ENCODE measurements around the gene PHPT1. TPM values are rescaled to one million over a fixed set of nuclear protein-coding genes. Genes with fewer than 3 reads are reported as not detected.

PHPT1 gene
- total and polyA plus RNA-seq, 2 of the 13 experiments (the other 11 are each of a cell fraction or from before 2014, with no cell fraction given), result 189 to 192 TPM

DNA sequence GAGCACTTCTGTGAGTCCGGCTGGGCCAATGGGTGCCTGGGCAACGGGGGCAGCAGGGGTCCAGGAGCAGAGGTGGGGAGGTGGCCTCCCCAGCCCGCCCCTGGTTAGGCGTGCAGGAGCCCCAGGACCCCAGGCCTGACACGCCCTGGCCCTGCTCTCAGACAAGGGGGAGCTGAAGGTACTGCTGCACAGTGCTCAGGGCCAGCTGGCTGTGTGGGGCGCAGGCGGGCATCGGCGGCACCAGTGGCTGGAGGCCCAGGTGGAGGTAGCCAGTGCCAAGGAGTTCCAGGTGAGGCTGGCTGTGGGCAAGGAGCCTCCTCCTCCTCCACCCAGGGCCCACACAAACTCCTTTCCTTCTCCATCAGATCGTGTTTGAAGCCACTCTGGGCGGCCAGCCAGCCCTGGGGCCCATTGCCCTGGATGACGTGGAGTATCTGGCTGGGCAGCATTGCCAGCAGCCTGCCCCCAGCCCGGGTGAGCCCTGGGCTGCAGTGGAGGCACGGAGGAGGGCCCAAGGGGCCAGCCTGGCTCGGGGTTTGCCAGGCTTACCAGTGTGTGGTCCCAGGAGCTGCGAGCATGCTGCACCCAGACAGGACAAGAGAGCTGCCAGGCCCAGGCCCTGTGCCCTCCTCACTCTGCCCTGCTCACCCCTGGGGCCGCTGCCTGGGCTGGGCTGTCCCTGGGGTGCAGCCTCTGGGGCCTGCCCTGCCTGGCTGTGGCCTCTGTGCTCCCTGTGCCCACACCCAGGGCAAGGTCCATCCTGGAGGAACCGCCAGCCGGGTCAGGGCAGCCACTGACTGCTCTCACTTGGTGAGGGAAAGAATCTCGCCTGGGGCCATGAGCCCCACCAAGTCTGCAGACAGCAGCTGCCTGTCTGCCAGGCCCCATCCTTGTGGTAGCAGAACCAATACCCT, 9.9 kb downstream of the PHPT1 start (continued):
- no peak for TF ChIP-seq DRAP1 (CRISPR knock-in tag; IDR thresholded peaks at IDR 0.05)
- no peak for TF ChIP-seq ZNF543 (CRISPR knock-in tag; IDR thresholded peaks at IDR 0.05)
- TF ChIP-seq PHF8 (CRISPR knock-in tag; IDR thresholded peaks at IDR 0.05), result no peak
- no peak for TF ChIP-seq ATRX (CRISPR knock-in tag; IDR thresholded peaks at IDR 0.05; ENCODE audit: borderline replicate concordance)
- no peak for TF ChIP-seq ZNF672 (CRISPR knock-in tag; IDR thresholded peaks at IDR 0.05)
- no peak for TF ChIP-seq ADNP (CRISPR knock-in tag; IDR thresholded peaks at IDR 0.05)
- TF ChIP-seq ZNF20 (CRISPR knock-in tag; IDR thresholded peaks at IDR 0.05), result no peak
- no peak for TF ChIP-seq ZNF264 (CRISPR knock-in tag; IDR thresholded peaks at IDR 0.05)
- TF ChIP-seq, protein P1, sequence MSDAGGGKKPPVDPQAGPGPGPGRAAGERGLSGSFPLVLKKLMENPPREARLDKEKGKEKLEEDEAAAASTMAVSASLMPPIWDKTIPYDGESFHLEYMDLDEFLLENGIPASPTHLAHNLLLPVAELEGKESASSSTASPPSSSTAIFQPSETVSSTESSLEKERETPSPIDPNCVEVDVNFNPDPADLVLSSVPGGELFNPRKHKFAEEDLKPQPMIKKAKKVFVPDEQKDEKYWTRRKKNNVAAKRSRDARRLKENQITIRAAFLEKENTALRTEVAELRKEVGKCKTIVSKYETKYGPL (CRISPR knock-in tag; IDR thresholded peaks at IDR 0.05), result no peak
- TF ChIP-seq, protein P2, sequence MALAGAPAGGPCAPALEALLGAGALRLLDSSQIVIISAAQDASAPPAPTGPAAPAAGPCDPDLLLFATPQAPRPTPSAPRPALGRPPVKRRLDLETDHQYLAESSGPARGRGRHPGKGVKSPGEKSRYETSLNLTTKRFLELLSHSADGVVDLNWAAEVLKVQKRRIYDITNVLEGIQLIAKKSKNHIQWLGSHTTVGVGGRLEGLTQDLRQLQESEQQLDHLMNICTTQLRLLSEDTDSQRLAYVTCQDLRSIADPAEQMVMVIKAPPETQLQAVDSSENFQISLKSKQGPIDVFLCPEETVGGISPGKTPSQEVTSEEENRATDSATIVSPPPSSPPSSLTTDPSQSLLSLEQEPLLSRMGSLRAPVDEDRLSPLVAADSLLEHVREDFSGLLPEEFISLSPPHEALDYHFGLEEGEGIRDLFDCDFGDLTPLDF (CRISPR knock-in tag; IDR thresholded peaks at IDR 0.05), result no peak
- TF ChIP-seq KDM1A (CRISPR knock-in tag; IDR thresholded peaks at IDR 0.05), result no peak
- no peak for TF ChIP-seq ZNF18 (CRISPR knock-in tag; IDR thresholded peaks at IDR 0.05; ENCODE audit: insufficient replicate concordance)
- no peak for TF ChIP-seq ZNF12 (CRISPR knock-in tag; IDR thresholded peaks at IDR 0.05)
- TF ChIP-seq, protein P3, sequence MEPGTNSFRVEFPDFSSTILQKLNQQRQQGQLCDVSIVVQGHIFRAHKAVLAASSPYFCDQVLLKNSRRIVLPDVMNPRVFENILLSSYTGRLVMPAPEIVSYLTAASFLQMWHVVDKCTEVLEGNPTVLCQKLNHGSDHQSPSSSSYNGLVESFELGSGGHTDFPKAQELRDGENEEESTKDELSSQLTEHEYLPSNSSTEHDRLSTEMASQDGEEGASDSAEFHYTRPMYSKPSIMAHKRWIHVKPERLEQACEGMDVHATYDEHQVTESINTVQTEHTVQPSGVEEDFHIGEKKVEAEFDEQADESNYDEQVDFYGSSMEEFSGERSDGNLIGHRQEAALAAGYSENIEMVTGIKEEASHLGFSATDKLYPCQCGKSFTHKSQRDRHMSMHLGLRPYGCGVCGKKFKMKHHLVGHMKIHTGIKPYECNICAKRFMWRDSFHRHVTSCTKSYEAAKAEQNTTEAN (CRISPR knock-in tag; conservative IDR thresholded peaks at IDR 0.05), result no peak
- no peak for TF ChIP-seq KLF6 (CRISPR knock-in tag; IDR thresholded peaks at IDR 0.05)
- peak; percentile 29; the same call in 1 of the 2 replicates for TF ChIP-seq UBTF (CRISPR knock-in tag; IDR thresholded peaks at IDR 0.05)
- no peak for TF ChIP-seq TAF15 (IDR thresholded peaks at IDR 0.05; ENCODE audit: low read depth, low read length, poor library complexity, severe bottlenecking)
- peak; percentile 97 for TF ChIP-seq HIC2 (CRISPR knock-in tag; IDR thresholded peaks at IDR 0.05; ENCODE audit: low read depth)
- TF ChIP-seq ZNF33B (CRISPR knock-in tag; IDR thresholded peaks at IDR 0.05), result no peak

All from HepG2 (cell line).